IMR-90 (cell line): ENCODE data around the gene HSPH1.

Experiments
- MAZ ChIP-seq: IDR thresholded peaks from 2 replicates; pipeline ENCODE4 v1.6.1; 2012; ENCODE audit warnings: low read depth, mild to moderate bottlenecking, low read length, improper control_type of control experiment, moderate library complexity, borderline replicate concordance
- POLR2A ChIP-seq: IDR thresholded peaks from 2 replicates; pipeline ENCODE4 v1.6.1; 2012; ENCODE audit warnings: mild to moderate bottlenecking, low read depth, low read length
- TF ChIP-seq, protein P1 (sequence below): conservative IDR thresholded peaks from 2 replicates; pipeline ENCODE4 v1.5.1; 2012; ENCODE audit warnings: mild to moderate bottlenecking, low read depth, low read length, improper control_type of control experiment
- TF ChIP-seq, protein P2 (sequence below): fragments of 150-350 bp; IDR thresholded peaks from 2 replicates; pipeline ENCODE4 v1.6.1; 2016; ENCODE audit warnings: low read depth, mild to moderate bottlenecking, low read length, moderate library complexity, borderline replicate concordance

- no peak for TF ChIP-seq MAZ
- TF ChIP-seq, protein P1, sequence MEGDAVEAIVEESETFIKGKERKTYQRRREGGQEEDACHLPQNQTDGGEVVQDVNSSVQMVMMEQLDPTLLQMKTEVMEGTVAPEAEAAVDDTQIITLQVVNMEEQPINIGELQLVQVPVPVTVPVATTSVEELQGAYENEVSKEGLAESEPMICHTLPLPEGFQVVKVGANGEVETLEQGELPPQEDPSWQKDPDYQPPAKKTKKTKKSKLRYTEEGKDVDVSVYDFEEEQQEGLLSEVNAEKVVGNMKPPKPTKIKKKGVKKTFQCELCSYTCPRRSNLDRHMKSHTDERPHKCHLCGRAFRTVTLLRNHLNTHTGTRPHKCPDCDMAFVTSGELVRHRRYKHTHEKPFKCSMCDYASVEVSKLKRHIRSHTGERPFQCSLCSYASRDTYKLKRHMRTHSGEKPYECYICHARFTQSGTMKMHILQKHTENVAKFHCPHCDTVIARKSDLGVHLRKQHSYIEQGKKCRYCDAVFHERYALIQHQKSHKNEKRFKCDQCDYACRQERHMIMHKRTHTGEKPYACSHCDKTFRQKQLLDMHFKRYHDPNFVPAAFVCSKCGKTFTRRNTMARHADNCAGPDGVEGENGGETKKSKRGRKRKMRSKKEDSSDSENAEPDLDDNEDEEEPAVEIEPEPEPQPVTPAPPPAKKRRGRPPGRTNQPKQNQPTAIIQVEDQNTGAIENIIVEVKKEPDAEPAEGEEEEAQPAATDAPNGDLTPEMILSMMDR = no peak
- TF ChIP-seq, protein P2, sequence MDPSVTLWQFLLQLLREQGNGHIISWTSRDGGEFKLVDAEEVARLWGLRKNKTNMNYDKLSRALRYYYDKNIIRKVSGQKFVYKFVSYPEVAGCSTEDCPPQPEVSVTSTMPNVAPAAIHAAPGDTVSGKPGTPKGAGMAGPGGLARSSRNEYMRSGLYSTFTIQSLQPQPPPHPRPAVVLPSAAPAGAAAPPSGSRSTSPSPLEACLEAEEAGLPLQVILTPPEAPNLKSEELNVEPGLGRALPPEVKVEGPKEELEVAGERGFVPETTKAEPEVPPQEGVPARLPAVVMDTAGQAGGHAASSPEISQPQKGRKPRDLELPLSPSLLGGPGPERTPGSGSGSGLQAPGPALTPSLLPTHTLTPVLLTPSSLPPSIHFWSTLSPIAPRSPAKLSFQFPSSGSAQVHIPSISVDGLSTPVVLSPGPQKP = no peak
- TF ChIP-seq POLR2A = no peak
These were observed 61.0 kb downstream of the HSPH1 start for GRCh38 chr13:31100721-31101120.
